NCI-H2081 (cell line): ENCODE measurements around the gene STMN1.

ENCODE experiments used
- DNase-seq, 2 experiments: peaks; one replicate each; lab custom pipeline; 2025; lab: John Stamatoyannopoulos, UW

The STMN1 gene

GRCh38 chr1:25871086-25871703 is 35.0 kb downstream of the STMN1 start:
- DNase-seq = no peak

DNA sequence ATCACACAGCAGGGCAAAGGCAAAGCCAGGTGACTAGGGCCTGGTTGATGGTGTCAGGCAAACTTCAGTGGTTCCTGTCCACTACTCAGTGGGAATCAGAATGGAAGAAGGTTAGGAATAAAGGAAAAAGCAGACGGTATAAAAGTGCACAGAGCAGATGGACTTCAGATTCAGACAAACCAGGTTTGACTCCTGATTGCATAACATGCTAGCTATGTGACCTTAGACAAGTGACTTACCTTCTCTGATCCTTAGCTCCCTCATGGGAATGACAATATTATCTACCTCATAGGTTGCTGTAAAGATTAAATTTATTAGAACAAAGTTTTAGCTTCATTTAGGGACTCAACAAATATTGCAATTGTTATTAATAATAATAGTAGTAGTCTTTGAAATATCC is 35.6 kb downstream of the STMN1 start:
- no peak for DNase-seq

DNA sequence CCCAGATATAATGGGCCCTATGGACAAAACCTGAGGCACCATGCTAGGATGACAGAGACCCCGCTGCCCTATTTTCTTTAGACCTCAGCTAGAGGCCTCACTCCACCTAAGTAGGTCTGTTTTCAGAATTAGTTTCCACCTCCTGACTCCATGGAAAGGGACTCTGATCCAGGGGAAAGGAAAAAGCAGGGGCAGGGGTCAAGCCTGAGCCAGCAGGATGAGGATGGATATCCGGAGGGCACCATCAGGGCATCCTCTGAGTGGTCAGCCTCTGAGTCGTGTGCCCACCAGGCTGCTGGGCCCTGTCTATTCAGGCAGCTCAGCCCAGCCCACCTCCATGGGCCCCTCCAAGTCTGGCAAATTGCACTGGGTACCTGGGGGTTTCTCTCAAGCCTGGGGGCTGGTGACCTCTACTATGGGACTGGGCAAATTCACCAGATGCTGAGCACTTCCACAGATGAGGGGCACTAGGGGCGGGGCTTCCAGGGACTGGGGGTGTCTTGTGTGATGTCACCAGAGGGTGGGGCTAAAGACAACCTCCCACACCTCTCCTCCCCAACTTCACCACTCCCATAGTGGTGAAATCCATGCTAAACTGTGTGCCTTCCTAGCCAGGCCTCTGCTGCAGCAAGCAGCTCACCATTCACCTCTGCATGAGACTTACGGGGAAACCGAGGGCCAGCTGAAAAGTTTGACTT is 36.2 kb downstream of the STMN1 start:
- DNase-seq = no peak

GRCh38 chr1:25867210-25867991 is 38.8 kb downstream of the STMN1 start:
- no peak for DNase-seq

- no peak for DNase-seq
Observed at GRCh38 chr1:25866288-25866687, 39.9 kb downstream of the STMN1 start.

DNA sequence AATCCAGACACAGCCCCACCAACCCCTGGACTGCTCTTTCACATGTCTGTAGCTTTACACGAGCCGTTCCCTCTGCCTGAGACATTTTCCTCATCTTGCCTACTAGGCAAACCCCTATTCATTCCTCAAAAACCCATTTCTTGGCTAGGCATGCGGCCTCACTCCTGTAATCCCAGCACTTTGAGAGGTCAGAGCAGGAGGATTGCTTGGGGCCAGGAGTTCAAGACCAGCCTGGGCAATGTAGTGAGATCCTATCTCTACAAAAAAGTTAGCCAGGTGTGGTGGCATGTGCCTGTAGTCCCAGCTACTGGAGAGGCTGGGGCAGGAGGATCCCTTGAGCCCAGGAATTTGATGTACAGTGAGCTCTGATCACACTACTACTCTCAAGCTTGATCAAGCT is 41.8 kb downstream of the STMN1 start:
- no peak for DNase-seq

DNA sequence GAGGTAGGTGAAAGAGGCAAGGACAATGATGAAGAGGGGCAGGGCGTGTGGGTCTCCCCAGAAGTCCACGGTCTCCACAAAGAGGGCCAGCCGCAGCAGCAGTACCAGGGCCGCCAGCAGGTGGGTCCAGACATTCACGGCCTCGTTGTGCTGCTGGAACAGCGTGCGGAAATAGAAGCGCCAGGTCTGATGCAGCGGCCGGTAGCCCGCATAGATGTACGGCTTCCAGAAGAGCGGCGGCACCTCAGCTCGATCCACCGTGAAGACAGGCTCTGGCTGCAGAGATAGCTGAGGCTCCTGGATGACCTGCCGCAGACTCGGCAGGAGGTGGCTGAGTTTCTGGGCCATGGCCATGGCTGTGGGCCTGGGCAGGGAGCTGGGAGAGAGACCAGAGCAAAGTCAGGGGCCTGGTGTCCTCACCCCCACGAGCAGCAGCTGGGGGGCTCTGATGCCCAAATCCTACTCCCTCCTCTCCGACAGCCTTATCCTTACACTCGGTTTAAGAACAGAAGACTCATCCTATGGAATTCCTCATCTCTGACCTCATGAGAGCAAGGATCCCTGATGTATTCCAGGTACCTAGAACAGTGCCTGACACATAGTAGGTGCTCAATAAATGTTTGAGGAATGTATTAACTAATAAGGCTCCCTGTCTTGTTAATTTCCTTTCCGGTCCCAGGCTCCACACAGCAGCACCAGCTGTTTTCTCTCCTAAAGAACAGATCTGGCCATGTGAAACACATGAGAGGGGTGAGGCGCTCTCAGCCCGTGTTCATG is 42.5 kb downstream of the STMN1 start:
- DNase-seq = no peak

- DNase-seq = no peak
Observed at GRCh38 chr1:25862785-25863485, 43.3 kb downstream of the STMN1 start.

DNA sequence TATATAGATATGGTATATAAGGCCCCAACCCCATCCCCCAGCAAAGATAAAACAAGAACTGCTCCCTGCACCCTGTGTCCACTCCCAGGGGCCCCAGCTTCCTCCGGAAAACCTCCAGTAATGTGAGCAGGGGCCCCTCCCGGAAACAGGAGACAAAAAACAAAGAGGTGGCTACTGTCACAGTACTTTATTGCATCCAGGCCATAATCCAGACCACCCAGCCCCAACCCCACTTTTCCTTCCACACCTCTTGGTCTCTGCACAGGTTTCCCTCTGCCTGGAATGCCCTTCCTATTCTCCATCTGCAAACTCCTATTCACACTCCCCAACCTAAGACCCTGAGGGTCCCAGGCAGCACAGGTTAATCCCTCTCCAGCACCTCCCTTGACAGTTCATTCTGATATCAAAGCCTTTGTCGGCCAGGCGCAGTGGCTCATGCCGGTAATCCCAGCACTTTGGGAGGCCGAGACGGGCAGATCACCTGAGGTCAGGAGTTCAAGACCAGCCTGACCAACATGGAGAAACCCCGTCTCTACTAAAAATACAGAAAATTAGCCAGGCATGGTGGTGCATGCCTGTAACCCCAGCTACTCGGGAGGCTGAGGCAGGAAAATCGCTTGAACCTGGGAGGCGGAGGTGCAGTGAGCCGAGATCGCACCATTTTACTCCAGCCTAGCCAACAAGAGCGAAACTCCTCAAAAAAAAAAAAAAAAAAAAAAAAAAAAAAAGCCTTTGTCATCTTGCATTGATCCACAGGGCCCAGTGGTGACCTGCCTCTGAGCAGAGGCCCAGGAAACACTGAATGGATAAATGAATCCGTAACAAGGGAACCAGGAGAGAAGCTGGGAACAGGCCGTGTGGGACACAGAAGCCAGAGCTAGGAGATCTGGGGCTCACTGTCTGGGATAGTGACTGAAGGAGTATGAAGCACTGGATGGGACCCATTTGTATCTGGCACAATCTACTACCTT is 44.6 kb downstream of the STMN1 start:
- no peak for DNase-seq

DNA sequence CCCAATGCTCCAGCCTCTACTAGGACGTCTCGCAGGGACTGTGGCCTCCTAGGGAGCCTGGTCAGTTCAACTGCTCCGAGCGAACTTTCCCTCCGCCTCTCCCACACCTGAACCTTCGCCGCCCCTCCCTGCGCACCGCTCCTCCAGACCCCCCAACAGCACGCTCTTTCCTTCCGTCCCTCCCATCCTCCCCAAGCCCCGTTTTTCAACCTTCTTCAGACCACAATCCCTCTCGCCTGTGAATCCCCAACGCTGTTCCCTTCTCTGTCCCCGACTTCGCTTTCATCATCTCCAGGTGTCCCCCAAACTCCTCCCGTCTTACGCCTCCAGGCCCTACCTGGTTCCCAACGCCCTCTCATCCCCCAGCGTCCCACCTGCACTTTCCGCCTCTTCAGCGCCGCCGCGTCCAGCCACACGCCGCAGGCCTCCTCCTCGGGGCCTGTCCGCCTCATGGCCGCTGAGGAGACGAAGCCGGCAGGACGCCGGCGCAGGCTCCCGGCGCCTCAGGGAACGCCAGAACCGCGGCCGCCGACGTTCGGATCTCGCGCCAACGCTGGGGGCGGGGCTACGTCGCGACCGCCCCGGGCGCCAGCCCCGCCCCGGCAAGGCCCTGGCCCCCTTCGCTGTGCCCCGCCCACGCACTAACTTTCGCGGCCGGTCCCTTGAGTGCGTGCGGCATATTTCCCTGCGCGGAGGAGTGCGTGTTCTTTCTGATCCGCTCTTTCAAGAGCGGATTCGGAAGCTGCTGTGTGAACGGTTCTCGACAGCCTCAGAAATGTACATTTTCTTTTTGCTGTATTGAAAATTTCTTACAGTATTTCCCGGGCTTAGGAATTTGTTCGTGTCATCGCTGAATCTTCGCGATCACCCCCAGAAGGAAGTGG is 47.1 kb downstream of the STMN1 start, which contains the start of gene AUNIP:
Gene AUNIP, minus strand, starts transcription at position 552 of the 884 bp plus-strand sequence. Its CDS starts 100 bp downstream, at position 452.
- peak; percentile 70 to 83 for DNase-seq

DNA sequence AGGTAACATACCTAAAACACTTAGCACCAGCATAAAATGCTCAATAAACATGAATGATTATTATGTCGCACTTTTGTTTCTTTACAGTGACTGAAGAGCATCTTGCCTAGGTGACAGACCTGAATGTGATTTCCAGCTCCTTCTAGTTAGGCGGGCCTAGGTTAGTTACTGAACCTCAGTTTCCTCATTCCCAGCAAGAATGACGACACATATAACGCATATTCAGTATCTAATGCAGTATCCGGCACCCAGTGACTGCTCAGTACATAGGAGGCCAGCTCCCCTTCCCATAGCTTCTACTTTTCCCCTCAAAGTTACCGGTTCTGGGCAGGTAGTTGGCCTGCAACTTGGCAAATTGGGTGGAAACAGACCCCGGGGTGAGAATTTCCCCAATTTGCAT is 47.7 kb downstream of the STMN1 start:
- no peak for DNase-seq

GRCh38 chr1:25856856-25857255 is 49.4 kb downstream of the STMN1 start:
- no peak for DNase-seq

GRCh38 chr1:25854554-25854953 is 51.7 kb downstream of the STMN1 start:
- DNase-seq = no peak
